ENCODE data around the gene DDX10. TPM values are rescaled to one million over a fixed set of nuclear protein-coding genes. Genes with fewer than 3 reads are reported as not detected.

The DDX10 gene
- total RNA-seq, 1 donor from 2014 or later, result 18.3 TPM

GRCh38 chr11:108934289-108934688, 269.4 kb downstream of the DDX10 start:
- Histone ChIP-seq H3K27ac (no peak overlapping the region), H3K27me3 (no peaks in the 10 kb centered on the region), H3K9me3 (no peaks in the 10 kb centered on the region), H3K36me3 (peaks cover 3% of the 10 kb centered on the region), H3K4me1 (no peaks in the 10 kb centered on the region), H3K4me3 (no peak overlapping the region)
- intact Hi-C loops (cut with DNase I), result no loop called here
- DNase-seq (no peak), ATAC-seq (no peak)
- TF ChIP-seq CTCF (IDR thresholded peaks at IDR 0.05), result no peak

- Histone ChIP-seq H3K4me1 (no peaks in the 10 kb centered on the region), H3K36me3 (peaks cover 3% of the 10 kb centered on the region), H3K27me3 (no peaks in the 10 kb centered on the region), H3K4me3 (no peak overlapping the region), H3K27ac (no peak overlapping the region), H3K9me3 (no peaks in the 10 kb centered on the region)
- DNase-seq (no peak), ATAC-seq (no peak)
- no peak for TF ChIP-seq CTCF (IDR thresholded peaks at IDR 0.05)
- intact Hi-C loops (cut with DNase I), result no loop called here
These were observed 269.8 kb downstream of the DDX10 start for GRCh38 chr11:108934696-108935095.

GRCh38 chr11:108937746-108938145, 272.9 kb downstream of the DDX10 start:
- ATAC-seq, result no peak
- intact Hi-C loops (cut with DNase I), result no loop called here
- no peak for TF ChIP-seq CTCF (IDR thresholded peaks at IDR 0.05)
- Histone ChIP-seq H3K9me3 (no peaks in the 10 kb centered on the region), H3K27me3 (no peaks in the 10 kb centered on the region), H3K36me3 (peaks cover 9% of the 10 kb centered on the region), H3K27ac (no peak overlapping the region), H3K4me3 (no peak overlapping the region), H3K4me1 (no peaks in the 10 kb centered on the region)
- no peak for DNase-seq

GRCh38 chr11:108938604-108939003, 273.7 kb downstream of the DDX10 start:
- ATAC-seq, result no peak
- no peak overlapping the region for H3K4me3 ChIP-seq

GRCh38 chr11:108939135-108939534, 274.3 kb downstream of the DDX10 start:
- Histone ChIP-seq H3K4me1 (no peaks in the 10 kb centered on the region), H3K27ac (no peak overlapping the region), H3K4me3 (no peak overlapping the region), H3K36me3 (peaks cover 9% of the 10 kb centered on the region), H3K9me3 (no peaks in the 10 kb centered on the region), H3K27me3 (no peaks in the 10 kb centered on the region)
- TF ChIP-seq CTCF (IDR thresholded peaks at IDR 0.05), result no peak
- DNase-seq (no peak), ATAC-seq (no peak)
- intact Hi-C loops (cut with DNase I), result no loop called here

More at GRCh38 chr11:108938604-108939003, 273.7 kb downstream of the DDX10 start:
- H3K36me3 ChIP-seq, result peaks cover 9% of the 10 kb centered on the region
- TF ChIP-seq CTCF (IDR thresholded peaks at IDR 0.05), result no peak
- H3K4me1 ChIP-seq, result no peaks in the 10 kb centered on the region
- no peaks in the 10 kb centered on the region for H3K27me3 ChIP-seq
- no peak overlapping the region for H3K27ac ChIP-seq
- H3K9me3 ChIP-seq, result no peaks in the 10 kb centered on the region
- no peak for DNase-seq
- intact Hi-C loops (cut with DNase I), result no loop called here

- TF ChIP-seq CTCF (IDR thresholded peaks at IDR 0.05), result no peak
- H3K36me3 ChIP-seq, result peaks cover 9% of the 10 kb centered on the region
- intact Hi-C loops (cut with DNase I), result no loop called here
- DNase-seq (no peak), ATAC-seq (no peak)
- no peak overlapping the region for H3K4me3 ChIP-seq
- no peaks in the 10 kb centered on the region for H3K27me3 ChIP-seq
- no peaks in the 10 kb centered on the region for H3K9me3 ChIP-seq
- no peaks in the 10 kb centered on the region for H3K4me1 ChIP-seq
- no peak overlapping the region for H3K27ac ChIP-seq
These were observed 279.0 kb downstream of the DDX10 start for GRCh38 chr11:108943853-108944252.

Measured in upper lobe of right lung (tissue), 1 donor.